Cardiac muscle cell (in vitro differentiated cells and primary cell): ENCODE data around the gene PCDH17. TPM values are rescaled to one million over a fixed set of nuclear protein-coding genes. Genes with fewer than 3 reads are reported as not detected.
A peak's percentile ranks its signal among the peaks of the same experiment; 100 is the strongest.

Experiments used
- DNase-seq, 2 donors: peaks; one replicate each; pipeline versions ENCODE4 v3.0.0 to v3.0.0-alpha.2; 2010 to 2017; ENCODE audit warnings: low read depth in 1 of 2, low spot score in 1 of 2
- H3K27ac ChIP-seq: fragments of 200-600 bp; sonication (generic); 2 replicates; pipeline ENCODE4 v1.5.1; 2016
- H3K27me3 ChIP-seq: fragments of 200-600 bp; sonication (generic); 2 replicates; pipeline ENCODE4 v1.6.0; 2016; ENCODE audit warnings: control low read depth
- H3K36me3 ChIP-seq: fragments of 200-600 bp; sonication (generic); 2 replicates; pipeline ENCODE4 v1.5.1; 2016; ENCODE audit warnings: control low read depth
- H3K4me1 ChIP-seq: fragments of 200-600 bp; sonication (generic); 2 replicates; pipeline ENCODE4 v1.8.1; 2017; ENCODE audit warnings: low read depth, mild to moderate bottlenecking, mixed run types
- H3K4me3 ChIP-seq: fragments of 200-600 bp; sonication (generic); 2 replicates; pipeline ENCODE4 v1.5.1; 2016; ENCODE audit warnings: mild to moderate bottlenecking
- H3K9me3 ChIP-seq: fragments of 200-600 bp; sonication (generic); 2 replicates; pipeline ENCODE4 v1.5.1; 2017; ENCODE audit warnings: low read depth, mild to moderate bottlenecking, control low read depth
- CTCF ChIP-seq: IDR thresholded peaks from 2 replicates; pipeline ENCODE4 v1.5.1; 2012; ENCODE audit warnings: low read depth, mild to moderate bottlenecking, low read length
- polyA plus RNA-seq: library from polyadenylated mRNA; unstranded; fragments of >200 nt; fragmentation: Nextera tagmentation; extraction: Ambion mirVana; gene quantifications from 2 replicates; pipeline ENCODE4 v1.2.1, GENCODE V29; 2016
- total RNA-seq: library from RNA; depleted of rRNA; stranded (reverse); fragments of >200 nt; gene quantifications from 2 replicates; pipeline ENCODE4 v1.2.3, GENCODE V29; 2016

PCDH17 gene
- total and polyA plus RNA-seq, 2 experiments from 2014 or later: 0.86 to 11.1 TPM

GRCh38 chr13:57675526-57675925 lies 44.0 kb downstream of the PCDH17 start:
- H3K9me3 ChIP-seq: no peaks in the 10 kb centered on the region
- peak in 1 of 2 donors; percentile 10 for DNase-seq
- H3K27ac ChIP-seq: no peak overlapping the region
- H3K4me1 ChIP-seq: peaks cover 8% of the 10 kb centered on the region
- no peak overlapping the region for H3K4me3 ChIP-seq
- no peaks in the 10 kb centered on the region for H3K27me3 ChIP-seq
- H3K36me3 ChIP-seq: no peaks in the 10 kb centered on the region
- TF ChIP-seq CTCF: no peak

- Histone ChIP-seq H3K27ac (no peak overlapping the region), H3K27me3 (no peaks in the 10 kb centered on the region), H3K9me3 (no peaks in the 10 kb centered on the region), H3K36me3 (no peaks in the 10 kb centered on the region), H3K4me3 (no peak overlapping the region), H3K4me1 (no peaks in the 10 kb centered on the region)
- no peak for TF ChIP-seq CTCF
- no peak for DNase-seq
Measured at GRCh38 chr13:57680609-57681008, 49.1 kb downstream of the PCDH17 start.

GRCh38 chr13:57682128-57682716 lies 50.7 kb downstream of the PCDH17 start:
- no peak overlapping the region for H3K27ac ChIP-seq
- H3K4me3 ChIP-seq: no peak overlapping the region
- no peak for TF ChIP-seq CTCF
- H3K4me1 ChIP-seq: no peaks in the 10 kb centered on the region
- no peaks in the 10 kb centered on the region for H3K9me3 ChIP-seq
- no peak for DNase-seq
- no peaks in the 10 kb centered on the region for H3K27me3 ChIP-seq
- H3K36me3 ChIP-seq: no peaks in the 10 kb centered on the region

GRCh38 chr13:57698851-57699250 lies 67.3 kb downstream of the PCDH17 start:
- DNase-seq: no peak
- no peaks in the 10 kb centered on the region for H3K9me3 ChIP-seq
- no peak for TF ChIP-seq CTCF

GRCh38 chr13:57704031-57704430 lies 72.5 kb downstream of the PCDH17 start:
- Histone ChIP-seq H3K36me3 (no peaks in the 10 kb centered on the region), H3K4me1 (no peaks in the 10 kb centered on the region), H3K4me3 (no peak overlapping the region), H3K9me3 (no peaks in the 10 kb centered on the region), H3K27ac (no peak overlapping the region), H3K27me3 (no peaks in the 10 kb centered on the region)
- no peak for TF ChIP-seq CTCF
- no peak for DNase-seq

More at GRCh38 chr13:57698851-57699250, 67.3 kb downstream of the PCDH17 start:
- no peaks in the 10 kb centered on the region for H3K27me3 ChIP-seq
- H3K4me1 ChIP-seq: no peaks in the 10 kb centered on the region
- H3K27ac ChIP-seq: no peak overlapping the region
- H3K4me3 ChIP-seq: no peak overlapping the region
- H3K36me3 ChIP-seq: no peaks in the 10 kb centered on the region
